T-cell (primary cell): Measurements from ENCODE around the gene SCAI. TPM values are rescaled to one million over a fixed set of nuclear protein-coding genes. Genes with fewer than 3 reads are reported as not detected.

Experiments
- ATAC-seq, 4 experiments: fragments of 200-7000 bp in 3 of 4; fragments of 150-1000 bp in 1 of 4; cut with Tn5 transposase; replicated peaks in 1 of 4; 1 replicate in 3 of 4; 2 replicates in 1 of 4; pipeline ENCODE4 v1.10.0; 2021; ENCODE audit warnings: moderate library complexity in 3 of 4, mild to moderate bottlenecking in 2 of 4, moderate number of reproducible peaks in 1 of 4
- CTCF ChIA-PET, 2 donors: fragments of 300-600 bp; sonication (Branson Sonifier 250); formaldehyde crosslinking; loops; one replicate each; lab custom pipeline; 2022; ENCODE audit warnings: antibody characterized with exemption in 2 of 2; lab: Charles Lee
- POLR2A ChIA-PET, 2 donors: fragments of 300-600 bp; sonication (Branson Sonifier 250); formaldehyde crosslinking; loops; one replicate each; lab custom pipeline; 2022; ENCODE audit warnings: antibody characterized with exemption in 2 of 2; lab: Charles Lee
- DNase-seq, 35 experiments: peaks; one replicate each; pipeline versions ENCODE4 v3.0.0 to v3.0.0-alpha.2; 2013 to 2023
- H3K27ac ChIP-seq: one replicate; pipeline ENCODE4 v1.5.1; 2013; ENCODE audit warnings: low read length
- H3K27me3 ChIP-seq, 2 experiments: replicated peaks in 1 of 2; 1 replicate in 1 of 2; 2 replicates in 1 of 2; pipeline versions ENCODE4 v1.6.1 to v1.7.0; 2013; ENCODE audit warnings: low read length in 1 of 2, mixed read lengths in 1 of 2; ENCODE audit not compliant: control insufficient read depth in 2 of 2, insufficient read depth in 2 of 2; ENCODE audit errors: extremely low read depth in 1 of 2
- H3K36me3 ChIP-seq, 2 donors: 1 replicate in 1 of 2; 2 replicates in 1 of 2; pipeline versions ENCODE4 v1.6.1 to v1.7.0; 2013; ENCODE audit warnings: low read length in 1 of 2; ENCODE audit not compliant: control insufficient read depth in 2 of 2, insufficient read depth in 1 of 2; ENCODE audit errors: extremely low read depth in 1 of 2
- H3K4me1 ChIP-seq, 2 experiments: 1 replicate in 1 of 2; 2 replicates in 1 of 2; pipeline versions ENCODE4 v1.6.1 to v1.7.0; 2013; ENCODE audit warnings: low read length in 2 of 2, mixed read lengths in 1 of 2; ENCODE audit not compliant: insufficient read depth in 2 of 2, control insufficient read depth in 1 of 2; ENCODE audit errors: extremely low read depth in 1 of 2
- H3K4me3 ChIP-seq, 2 donors: 1 replicate in 1 of 2; 2 replicates in 1 of 2; pipeline versions ENCODE4 v1.5.1 to v1.7.0; 2013; ENCODE audit warnings: mild to moderate bottlenecking in 2 of 2, low read length in 1 of 2, moderate library complexity in 1 of 2; ENCODE audit not compliant: control insufficient read depth in 1 of 2; ENCODE audit errors: extremely low read depth in 1 of 2
- H3K9me3 ChIP-seq: 2 replicates; pipeline ENCODE4 v1.7.0; 2013
- H3K27ac Mint-ChIP-seq, 2 donors: one replicate each; pipeline ENCODE4 v1.8.0; 2020 to 2021; ENCODE audit warnings: mild to moderate bottlenecking in 2 of 2, mixed read lengths in 2 of 2
- H3K27me3 Mint-ChIP-seq, 2 donors: one replicate each; pipeline ENCODE4 v1.8.0; 2021 to 2022; ENCODE audit warnings: mixed read lengths in 2 of 2
- H3K36me3 Mint-ChIP-seq: one replicate; pipeline ENCODE4 v1.8.0; 2021; ENCODE audit warnings: mixed read lengths
- H3K4me1 Mint-ChIP-seq, 3 donors: one replicate each; pipeline ENCODE4 v1.8.0; 2020 to 2022; ENCODE audit warnings: mixed read lengths in 3 of 3, mild to moderate bottlenecking in 1 of 3
- H3K4me3 Mint-ChIP-seq, 3 donors: one replicate each; pipeline ENCODE4 v1.8.0; 2020 to 2022; ENCODE audit warnings: mild to moderate bottlenecking in 3 of 3, mixed read lengths in 3 of 3, moderate library complexity in 3 of 3
- H3K9me3 Mint-ChIP-seq, 3 donors: one replicate each; pipeline ENCODE4 v1.8.0; 2020 to 2022; ENCODE audit warnings: mixed read lengths in 3 of 3
- WGBS: methylation state at CpG from one replicate; pipeline ENCODE4 v1.1.5; 2013; ENCODE audit warnings: missing lambda C conversion rate; ENCODE audit not compliant: insufficient coverage; 5-methylcytosine and 5-hydroxymethylcytosine counted together
- total RNA-seq, 35 experiments: library from RNA in 6 of 35; stranded (reverse) in 6 of 35; fragments of 120-200 nt in 1 of 35; gene quantifications; one replicate each; pipeline versions ENCODE4 v1.2.1 to v1.2.4 and lab custom pipeline; 2013 to 2026

Gene SCAI
- total RNA-seq, 5 donors from 2014 or later (not counting 1 experiment from before 2014, with no cell fraction given), result 11.4 to 14.3 (median 13.3) TPM

GRCh38 chr9:125156551-125156950, 13.2 kb upstream of the SCAI start:
- ATAC-seq (no peak), DNase-seq (no peak)
- Mint-ChIP-seq H3K9me3 (no peaks in the 10 kb centered on the region), H3K27ac (no peak overlapping the region), H3K4me3 (no peak overlapping the region), H3K36me3 (peaks cover 33% of the 10 kb centered on the region), H3K4me1 (peaks cover 3 to 7% (median 5%) of the 10 kb centered on the region in 3 donors), H3K27me3 (no peaks in the 10 kb centered on the region)
- Histone ChIP-seq H3K27me3 (no peaks in the 10 kb centered on the region), H3K4me3 (no peak overlapping the region), H3K4me1 (no peaks in the 10 kb centered on the region), H3K9me3 (no peaks in the 10 kb centered on the region), H3K36me3 (peaks cover 0 to 55% of the 10 kb centered on the region in 2 donors), H3K27ac (no peak overlapping the region)
- no CpG with 5 or more reads among the region's 2 CpGs for WGBS
- POLR2A ChIA-PET, result interaction anchor here in 1 of 2 donors (0.7 kb wide), 1 partner anchor 14 kb away, joined by 3 read pairs; no protein-coding TSS in a partner anchor
- CTCF ChIA-PET, result no interaction called here

GRCh38 chr9:125153712-125154367, 10.5 kb upstream of the SCAI start:
- CTCF ChIA-PET, result interaction anchor here in 1 of 2 donors (0.6 kb wide), 1 partner anchor 81 kb away, joined by 4 read pairs; no protein-coding TSS in a partner anchor
- H3K4me3 Mint-ChIP-seq, result no peak overlapping the region
- H3K36me3 ChIP-seq, result peaks cover 0 to 73% of the 10 kb centered on the region in 2 donors
- DNase-seq, result no peak
- H3K4me1 ChIP-seq, result no peaks in the 10 kb centered on the region
- H3K4me3 ChIP-seq, result no peak overlapping the region
- POLR2A ChIA-PET, result no interaction called here
- H3K27me3 ChIP-seq, result no peaks in the 10 kb centered on the region
- H3K27ac Mint-ChIP-seq, result no peak overlapping the region
- H3K9me3 ChIP-seq, result no peaks in the 10 kb centered on the region
- H3K27me3 Mint-ChIP-seq, result no peaks in the 10 kb centered on the region
- ATAC-seq, result no peak
- H3K9me3 Mint-ChIP-seq, result no peaks in the 10 kb centered on the region
- H3K36me3 Mint-ChIP-seq, result peaks cover 43% of the 10 kb centered on the region
- H3K27ac ChIP-seq, result no peak overlapping the region
- H3K4me1 Mint-ChIP-seq, result peaks cover 7 to 8% (median 7%) of the 10 kb centered on the region in 3 donors
- no CpG with 5 or more reads among the region's 4 CpGs for WGBS

DNA sequence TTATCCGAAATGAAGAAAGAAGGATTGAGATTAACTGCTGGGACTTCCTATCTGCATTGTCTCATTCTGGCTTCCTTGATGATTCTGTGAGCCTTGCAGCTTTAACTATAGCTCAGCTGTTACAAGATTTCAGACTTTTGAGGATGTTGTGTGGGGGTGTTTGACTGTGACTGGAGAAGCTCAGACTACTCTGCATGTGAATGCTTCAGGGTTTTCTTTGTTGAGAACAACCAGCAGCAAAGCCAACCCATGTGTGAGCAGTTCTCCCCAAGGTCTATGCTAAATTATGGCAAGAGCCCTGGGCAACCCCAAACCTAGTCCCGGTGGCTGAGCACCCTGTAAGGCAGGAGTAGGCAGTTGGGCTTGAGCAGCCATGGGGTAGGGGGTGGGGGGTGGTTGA, 8.4 kb upstream of the SCAI start:
- ChIA-PET CTCF (interaction anchor here in 1 of 2 donors (0.6 kb wide), 1 partner anchor 22 kb away, joined by 3 read pairs; no protein-coding TSS in a partner anchor), POLR2A (no interaction called here)
- H3K36me3 Mint-ChIP-seq, result peaks cover 37% of the 10 kb centered on the region
- peaks cover 9 to 12% (median 9%) of the 10 kb centered on the region in 3 donors for H3K4me1 Mint-ChIP-seq
- Histone ChIP-seq H3K9me3 (no peaks in the 10 kb centered on the region), H3K4me3 (no peak overlapping the region), H3K36me3 (peaks cover 0 to 60% of the 10 kb centered on the region in 2 donors), H3K27ac (no peak overlapping the region), H3K27me3 (no peaks in the 10 kb centered on the region), H3K4me1 (no peaks in the 10 kb centered on the region)
- H3K4me3 Mint-ChIP-seq, result no peak overlapping the region
- ATAC-seq (no peak), DNase-seq (no peak)
- H3K27me3 Mint-ChIP-seq, result no peaks in the 10 kb centered on the region
- H3K27ac Mint-ChIP-seq, result no peak overlapping the region
- whole genome bisulfite sequencing, result no CpG with 5 or more reads among the region's 2 CpGs
- no peaks in the 10 kb centered on the region for H3K9me3 Mint-ChIP-seq

- CTCF ChIA-PET, result no interaction called here
Observed at GRCh38 chr9:125150349-125151245, 7.3 kb upstream of the SCAI start.

DNA sequence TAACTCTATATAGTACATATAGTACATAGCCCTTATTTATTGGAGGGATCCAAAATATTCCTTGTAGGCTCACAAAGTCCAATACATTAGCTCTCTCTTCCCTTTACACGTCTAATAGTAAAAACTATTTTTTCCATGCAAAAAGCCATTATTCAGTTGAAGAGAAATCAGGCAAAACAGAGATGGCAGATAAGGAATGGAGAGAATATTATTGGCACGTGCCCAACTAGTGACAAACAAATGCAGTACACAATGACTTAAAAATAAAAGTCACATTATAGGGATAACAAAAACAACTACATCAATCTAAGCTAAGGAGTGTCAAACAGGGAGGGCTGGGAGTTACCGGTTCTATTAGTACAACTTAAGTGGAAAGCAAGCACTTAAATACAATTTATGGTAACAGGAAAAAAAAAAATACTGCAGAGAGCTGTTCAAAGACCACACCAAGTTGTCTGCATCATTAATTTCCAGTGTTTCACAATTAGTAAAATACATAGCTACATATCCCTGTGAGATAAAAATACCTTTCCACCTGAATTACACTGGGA, 4.1 kb upstream of the SCAI start:
- no peak for DNase-seq
- Histone ChIP-seq H3K4me3 (no peak overlapping the region), H3K27ac (no peak overlapping the region), H3K36me3 (peaks cover 0 to 30% of the 10 kb centered on the region in 2 donors), H3K9me3 (no peaks in the 10 kb centered on the region), H3K4me1 (peaks cover 0 to 9% of the 10 kb centered on the region in 2 experiments), H3K27me3 (no peaks in the 10 kb centered on the region)
- POLR2A ChIA-PET, result no interaction called here
- Mint-ChIP-seq H3K9me3 (no peaks in the 10 kb centered on the region), H3K4me1 (peaks cover 18 to 30% (median 24%) of the 10 kb centered on the region in 3 donors), H3K36me3 (peaks cover 21% of the 10 kb centered on the region), H3K27me3 (no peaks in the 10 kb centered on the region), H3K27ac (peak overlapping the region in 1 of 2 donors; percentile 40), H3K4me3 (no peak overlapping the region)
- CTCF ChIA-PET, result interaction anchor here (0.6 to 1.1 kb wide), 5 partner anchors 8 to 312 kb away, joined by 3 to 7 read pairs (median 4); no protein-coding TSS in a partner anchor
- WGBS, result no CpG with 5 or more reads among the region's 3 CpGs
- no peak for ATAC-seq

More at GRCh38 chr9:125150349-125151245, 7.3 kb upstream of the SCAI start:
- no peaks in the 10 kb centered on the region for H3K27me3 ChIP-seq
- no peaks in the 10 kb centered on the region for H3K9me3 Mint-ChIP-seq
- 90% methylated on average over 8 of the region's 12 CpGs for WGBS
- H3K27me3 Mint-ChIP-seq, result no peaks in the 10 kb centered on the region
- H3K4me3 Mint-ChIP-seq, result no peak overlapping the region
- DNase-seq (no peak), ATAC-seq (no peak)
- peaks cover 0 to 57% of the 10 kb centered on the region in 2 donors for H3K36me3 ChIP-seq
- peak overlapping the region in 1 of 2 donors; percentile 2 for H3K27ac Mint-ChIP-seq
- POLR2A ChIA-PET, result no interaction called here
- no peaks in the 10 kb centered on the region for H3K4me1 ChIP-seq
- no peak overlapping the region for H3K4me3 ChIP-seq
- peaks cover 37% of the 10 kb centered on the region for H3K36me3 Mint-ChIP-seq
- peaks cover 9 to 16% (median 12%) of the 10 kb centered on the region in 3 donors for H3K4me1 Mint-ChIP-seq
- no peaks in the 10 kb centered on the region for H3K9me3 ChIP-seq
- no peak overlapping the region for H3K27ac ChIP-seq

- Mint-ChIP-seq H3K4me1 (peaks cover 24 to 42% (median 36%) of the 10 kb centered on the region in 3 donors), H3K9me3 (no peaks in the 10 kb centered on the region), H3K27ac (peak overlapping the region in 1 of 2 donors; percentile 40), H3K4me3 (no peak overlapping the region), H3K27me3 (no peaks in the 10 kb centered on the region), H3K36me3 (peaks cover 14% of the 10 kb centered on the region)
- no peak for ATAC-seq
- H3K36me3 ChIP-seq, result peaks cover 0 to 19% of the 10 kb centered on the region in 2 donors
- H3K4me3 ChIP-seq, result no peak overlapping the region
- no peaks in the 10 kb centered on the region for H3K27me3 ChIP-seq
- POLR2A ChIA-PET, result interaction anchor here in 1 of 2 donors (0.6 kb wide), 1 partner anchor 20 kb away, joined by 3 read pairs; no protein-coding TSS in a partner anchor
- H3K4me1 ChIP-seq, result peaks cover 2 to 14% of the 10 kb centered on the region in 2 experiments
- WGBS, result no CpG with 5 or more reads among the region's 4 CpGs
- no peaks in the 10 kb centered on the region for H3K9me3 ChIP-seq
- no peak overlapping the region for H3K27ac ChIP-seq
- peak in 1 of 35 experiments; percentile 22 for DNase-seq
- CTCF ChIA-PET, result no interaction called here
Observed at GRCh38 chr9:125146247-125146646, 2.9 kb upstream of the SCAI start.
